GM21381 (cell line): ENCODE data around the gene GOLPH3L.
"Not testable (repeated sequence)": the region's sequence is repeated elsewhere in the genome, so short reads cannot be mapped to it uniquely, and the experiment has no call there.

Experiments used
- ATAC-seq: cut with Tn5 transposase; IDR thresholded peaks from one replicate; pipeline ENCODE4 v1.9.1; 2021; ENCODE audit warnings: mild to moderate bottlenecking, moderate library complexity; ENCODE audit not compliant: unreplicated experiment

GOLPH3L gene

DNA sequence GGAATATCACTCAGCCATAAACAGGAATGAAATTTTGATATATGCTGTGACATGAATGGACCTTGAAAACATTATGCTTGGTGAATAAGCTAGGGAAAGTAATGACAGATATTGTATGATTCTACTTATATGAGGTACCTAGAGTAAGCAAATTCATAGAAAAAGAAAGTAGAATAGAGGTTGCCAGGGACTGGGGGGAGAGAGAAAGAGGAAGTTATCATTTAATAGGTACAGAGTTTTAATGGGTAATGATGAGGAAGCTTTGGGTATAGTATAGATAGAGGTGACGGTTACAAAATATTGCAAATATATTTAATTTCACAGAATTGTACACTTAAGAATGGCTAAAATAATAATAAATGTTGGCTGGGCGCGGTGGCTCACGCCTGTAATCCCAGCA lies 36.4 kb downstream of the GOLPH3L start:
- ATAC-seq: no peak

DNA sequence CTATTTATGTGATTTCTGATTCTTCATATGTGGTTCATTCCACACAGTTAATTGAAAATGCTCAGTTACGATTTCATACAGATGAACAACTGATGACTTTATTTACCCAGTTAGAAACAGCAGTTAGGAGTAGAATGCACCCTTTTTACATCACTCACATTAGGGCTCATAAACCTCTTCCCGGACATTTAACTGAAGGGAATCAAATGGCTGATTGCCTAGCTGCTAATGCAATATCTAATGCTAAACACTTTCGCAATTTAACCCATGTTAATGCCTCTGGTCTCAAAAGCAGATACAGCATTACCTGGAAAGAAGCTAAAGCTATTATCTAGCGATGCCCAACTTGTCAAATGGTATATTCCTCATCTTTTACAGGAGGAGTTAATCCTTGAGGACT lies 39.9 kb downstream of the GOLPH3L start:
- not testable (repeated sequence) for ATAC-seq

GRCh38 chr1:150654635-150655034 lies 42.3 kb downstream of the GOLPH3L start:
- ATAC-seq: not testable (repeated sequence)

DNA sequence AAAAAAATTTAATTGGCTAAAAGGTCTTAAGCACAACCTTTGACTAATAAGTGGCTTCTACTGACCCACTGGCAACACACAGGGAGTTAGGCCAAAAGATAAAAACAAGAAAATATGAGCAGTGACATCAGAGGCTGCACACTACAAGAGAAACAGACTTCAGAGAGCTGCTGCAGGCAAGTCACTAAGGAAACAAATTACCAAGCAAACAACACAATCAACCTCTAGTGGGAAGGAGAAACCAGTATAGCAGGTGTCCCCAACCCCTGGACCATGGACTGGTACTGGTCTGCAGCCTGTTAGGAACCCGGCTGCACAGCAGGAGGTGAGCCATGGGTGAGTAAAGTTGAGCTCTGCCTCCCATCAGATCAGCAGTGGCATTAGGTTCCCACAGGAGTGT lies 46.8 kb downstream of the GOLPH3L start:
- no peak for ATAC-seq

DNA sequence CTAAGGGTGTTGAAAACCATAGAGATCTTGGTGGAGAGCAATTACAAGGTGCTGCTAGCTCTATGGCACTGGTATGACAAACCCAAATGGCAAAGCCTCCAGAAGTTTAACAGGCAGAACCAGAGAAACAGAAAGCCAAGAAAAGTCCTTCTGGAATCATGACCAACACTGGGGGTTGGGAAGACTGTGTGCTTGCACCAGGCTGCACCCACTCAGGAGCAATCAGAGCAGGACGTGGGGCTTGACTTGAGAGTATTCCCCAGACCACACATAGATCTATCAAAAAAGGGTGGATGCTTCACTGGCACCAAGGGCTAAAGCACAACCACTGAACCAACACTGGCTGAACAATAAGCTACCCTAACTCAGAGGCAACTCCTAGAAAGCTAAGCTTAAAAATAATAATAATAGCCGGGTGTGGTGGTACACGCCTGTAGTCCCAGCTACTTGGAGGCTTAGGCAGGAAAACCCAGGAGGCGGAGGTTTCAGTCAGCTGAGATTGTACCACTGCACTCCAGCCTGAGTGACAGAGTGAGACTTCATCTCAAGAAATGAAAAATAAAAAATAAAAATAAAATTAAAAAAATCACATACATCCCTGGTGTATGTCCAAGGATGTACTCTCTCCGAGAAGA lies 47.4 kb downstream of the GOLPH3L start:
- no peak for ATAC-seq

DNA sequence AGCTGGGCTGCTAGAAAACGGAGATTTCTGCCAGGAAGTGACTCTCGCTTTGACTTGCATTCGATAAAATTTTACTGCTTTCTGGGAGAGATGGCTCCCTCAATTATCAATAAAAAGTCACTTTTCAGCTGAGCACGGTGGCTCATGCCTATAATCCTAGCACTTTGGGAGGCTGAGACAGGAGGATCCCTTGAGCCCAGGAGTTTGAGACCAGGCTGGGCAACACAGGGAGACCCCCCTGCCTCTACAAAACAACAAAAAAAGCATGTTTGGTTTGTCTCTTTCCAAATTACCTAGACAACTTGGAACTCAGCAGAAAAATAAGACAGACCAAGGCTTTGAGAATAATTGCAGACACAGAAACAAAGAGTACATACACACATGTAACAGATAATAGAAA lies 54.7 kb downstream of the GOLPH3L start:
- no peak for ATAC-seq

GRCh38 chr1:150641126-150641815 lies 55.7 kb downstream of the GOLPH3L start:
- not testable (repeated sequence) for ATAC-seq

DNA sequence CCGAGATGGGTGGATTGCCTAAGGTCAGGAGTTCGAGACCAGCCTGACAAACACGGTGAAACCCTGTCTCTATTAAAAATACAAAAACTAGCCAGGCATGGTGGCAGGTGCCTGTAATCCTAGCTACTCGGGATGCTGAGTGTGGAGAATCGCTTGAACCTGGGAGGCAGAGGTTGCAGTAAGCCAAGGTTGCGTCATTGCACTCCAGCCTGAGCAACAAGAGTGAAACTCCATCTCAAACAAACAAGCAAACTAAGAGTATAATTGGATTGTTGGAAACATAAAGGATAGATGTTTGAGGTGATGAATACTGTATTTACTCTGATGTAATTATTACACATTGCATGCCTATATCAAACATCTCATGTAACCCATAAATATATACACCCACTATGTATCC lies 58.5 kb downstream of the GOLPH3L start:
- not testable (repeated sequence) for ATAC-seq

DNA sequence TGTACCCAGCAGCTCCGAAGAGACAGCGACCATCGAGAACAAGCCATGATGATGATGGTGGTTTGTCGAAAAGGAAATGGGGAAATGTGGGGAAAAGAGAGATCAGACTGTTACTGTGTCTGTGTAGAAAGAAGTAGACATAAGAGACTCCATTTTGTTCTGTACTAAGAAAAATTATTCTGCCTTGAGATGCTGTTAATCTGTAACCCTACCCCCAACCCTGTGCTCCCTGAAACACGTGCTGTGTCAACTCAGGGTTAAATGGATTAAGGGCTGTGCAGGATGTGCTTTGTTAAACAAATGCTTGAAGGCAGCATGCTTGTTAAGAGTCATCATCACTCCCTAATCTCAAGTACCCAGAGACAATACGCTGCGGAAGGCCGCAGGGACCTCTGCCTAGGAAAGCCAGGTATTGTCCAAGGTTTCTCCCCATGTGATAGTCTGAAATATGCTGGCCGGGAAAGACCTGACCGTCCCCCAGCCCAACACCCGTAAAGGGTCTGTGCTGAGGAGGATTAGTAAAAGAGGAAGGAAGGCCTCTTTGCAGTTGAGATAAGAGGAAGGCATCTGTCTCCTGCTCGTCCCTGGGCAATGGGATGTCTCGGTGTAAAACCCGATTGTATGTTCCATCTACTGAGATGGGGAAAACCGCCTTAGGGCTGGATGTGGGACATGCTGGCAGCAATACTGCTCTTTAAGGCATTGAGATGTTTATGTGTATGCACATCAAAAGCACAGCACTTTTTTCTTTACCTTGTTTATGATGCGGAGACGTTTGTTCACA lies 61.9 kb downstream of the GOLPH3L start:
- ATAC-seq: not testable (repeated sequence)

- peak; percentile 92 for ATAC-seq
Measured at GRCh38 chr1:150629115-150629928, 67.6 kb downstream of the GOLPH3L start, which contains the start of gene ENSA. TSS of gene ENSA (minus strand) at chr1:150629612. CDS start at chr1:150629470, 142 bp downstream.

- no peak for ATAC-seq
Measured at GRCh38 chr1:150628766-150629114, 68.2 kb downstream of the GOLPH3L start.

- no peak for ATAC-seq
Measured at GRCh38 chr1:150627826-150628410, 69.0 kb downstream of the GOLPH3L start.

DNA sequence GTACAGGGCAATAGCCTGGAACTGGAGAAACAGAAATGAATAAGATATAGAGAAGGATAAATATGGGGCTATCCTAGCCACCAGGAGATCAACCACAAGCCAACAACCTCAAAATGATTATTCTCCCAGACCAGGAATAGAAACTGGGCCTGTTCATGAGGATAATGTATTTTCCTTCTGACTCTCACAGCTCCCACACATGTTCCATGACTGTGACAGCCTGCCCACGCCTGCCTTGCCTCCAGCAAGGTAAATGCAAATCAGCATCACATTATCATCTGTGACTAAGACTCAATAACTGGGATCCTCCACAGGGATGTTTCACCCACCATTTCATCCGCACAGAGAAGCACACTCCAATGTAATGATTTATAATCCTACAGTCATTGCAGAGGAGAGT lies 70.8 kb downstream of the GOLPH3L start:
- ATAC-seq: no peak

- ATAC-seq: not testable (repeated sequence)
Measured at GRCh38 chr1:150624546-150624945, 72.4 kb downstream of the GOLPH3L start.

GRCh38 chr1:150624134-150624533 lies 72.8 kb downstream of the GOLPH3L start:
- ATAC-seq: not testable (repeated sequence)

DNA sequence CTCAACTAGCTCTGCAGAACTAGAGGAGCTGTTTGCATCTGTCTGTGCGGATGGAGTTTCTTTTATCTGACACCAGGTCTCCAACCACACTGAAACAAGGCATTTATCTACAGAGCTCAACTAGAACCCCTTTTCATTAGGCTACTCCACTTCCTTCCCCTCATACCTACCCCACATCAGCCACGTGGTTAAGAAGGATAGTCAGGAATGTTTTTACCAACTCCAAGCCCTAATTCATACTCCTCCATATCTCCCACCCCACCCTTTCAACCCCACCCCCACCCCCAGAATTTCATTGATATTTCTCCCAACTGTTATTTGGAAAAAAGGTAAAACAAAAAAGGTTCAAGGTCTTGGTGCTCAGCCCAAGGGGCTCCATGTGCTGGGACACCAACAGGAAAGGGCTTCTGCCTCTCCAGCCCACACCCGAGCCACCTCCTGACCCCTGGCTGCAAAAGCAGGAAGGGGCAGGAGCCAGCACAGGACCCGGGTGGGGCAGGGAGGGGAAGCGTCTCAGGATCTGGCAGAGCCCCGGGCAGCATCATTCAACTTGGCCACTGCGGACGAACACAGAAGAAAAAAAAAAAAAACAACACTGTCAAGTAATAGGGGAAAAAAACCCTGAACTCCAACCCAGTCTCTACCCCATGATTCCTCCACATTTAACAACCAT lies 74.5 kb downstream of the GOLPH3L start:
- no peak for ATAC-seq

GRCh38 chr1:150621497-150622302 lies 75.3 kb downstream of the GOLPH3L start:
- ATAC-seq: no peak

DNA sequence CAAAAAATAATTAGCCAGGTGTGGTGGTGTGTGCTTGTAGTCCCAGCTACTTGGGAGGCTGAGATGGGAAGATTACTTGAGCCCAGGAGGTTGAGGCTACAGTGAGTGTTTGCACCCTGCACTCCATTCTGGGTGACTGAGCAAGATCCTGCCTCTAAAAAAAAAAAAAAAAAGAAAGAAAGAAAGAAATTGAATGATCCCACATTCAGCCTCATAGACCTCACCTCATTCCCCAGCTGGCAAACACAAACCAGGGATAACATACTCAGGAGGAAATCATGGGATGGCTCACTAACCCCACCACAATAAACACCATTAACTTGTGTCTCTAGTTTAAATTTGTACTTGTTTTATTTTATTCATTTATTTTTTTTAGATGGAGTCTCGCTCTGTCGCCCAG lies 76.0 kb downstream of the GOLPH3L start:
- no peak for ATAC-seq
